ENCODE data around the gene SYNGR2.
A peak's percentile ranks its signal among the peaks of the same experiment; 100 is the strongest.
"Not testable (repeated sequence)": the region's sequence is repeated elsewhere in the genome, so short reads cannot be mapped to it uniquely, and the experiment has no call there.

Gene SYNGR2

DNA sequence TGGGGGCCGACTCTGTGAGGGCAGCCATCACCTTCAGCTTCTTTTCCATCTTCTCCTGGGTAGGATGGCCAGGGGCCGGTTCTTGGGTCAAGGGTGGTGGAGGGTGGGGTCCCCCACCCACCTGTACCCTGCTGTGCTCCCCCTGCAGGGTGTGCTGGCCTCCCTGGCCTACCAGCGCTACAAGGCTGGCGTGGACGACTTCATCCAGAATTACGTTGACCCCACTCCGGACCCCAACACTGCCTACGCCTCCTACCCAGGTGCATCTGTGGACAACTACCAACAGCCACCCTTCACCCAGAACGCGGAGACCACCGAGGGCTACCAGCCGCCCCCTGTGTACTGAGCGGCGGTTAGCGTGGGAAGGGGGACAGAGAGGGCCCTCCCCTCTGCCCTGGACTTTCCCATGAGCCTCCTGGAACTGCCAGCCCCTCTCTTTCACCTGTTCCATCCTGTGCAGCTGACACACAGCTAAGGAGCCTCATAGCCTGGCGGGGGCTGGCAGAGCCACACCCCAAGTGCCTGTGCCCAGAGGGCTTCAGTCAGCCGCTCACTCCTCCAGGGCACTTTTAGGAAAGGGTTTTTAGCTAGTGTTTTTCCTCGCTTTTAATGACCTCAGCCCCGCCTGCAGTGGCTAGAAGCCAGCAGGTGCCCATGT is 3.3 kb downstream of the SYNGR2 start:
- not testable (repeated sequence) for DNase-seq

GRCh38 chr17:78172249-78173051 is 4.1 kb downstream of the SYNGR2 start:
- no peak for DNase-seq

- DNase-seq: peak in 2 of 6 experiments; percentile 27 to 49
Observed at GRCh38 chr17:78173097-78173715, 4.8 kb downstream of the SYNGR2 start.

DNA sequence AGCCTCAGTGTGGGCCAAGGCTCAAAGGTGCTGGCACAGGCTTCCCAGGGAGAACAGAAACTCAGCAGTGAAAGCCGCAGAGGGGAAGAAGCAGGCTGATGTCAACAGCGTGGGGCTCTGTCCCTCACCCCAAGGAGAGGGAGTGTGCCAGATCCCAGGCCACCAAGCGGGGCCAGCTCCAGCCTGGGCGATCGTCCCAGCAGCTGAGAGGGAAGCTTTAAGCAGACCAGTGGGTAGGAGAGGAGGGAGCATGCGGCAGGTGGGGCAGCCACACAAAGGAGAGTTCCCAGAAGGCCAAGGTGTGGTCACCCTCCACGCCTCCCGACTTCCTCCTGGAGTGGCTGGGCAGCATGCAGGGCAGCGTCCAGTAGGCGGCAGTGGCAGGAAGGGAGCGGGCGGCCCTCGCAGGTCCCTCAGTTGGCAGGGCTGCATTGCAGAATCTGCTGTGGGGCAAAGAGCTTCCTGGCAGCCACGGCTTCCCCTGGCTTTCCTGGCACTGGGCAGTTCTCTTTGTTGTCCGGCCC is 6.0 kb downstream of the SYNGR2 start:
- no peak for DNase-seq

GRCh38 chr17:78174870-78175642 is 6.7 kb downstream of the SYNGR2 start:
- DNase-seq: no peak

DNA sequence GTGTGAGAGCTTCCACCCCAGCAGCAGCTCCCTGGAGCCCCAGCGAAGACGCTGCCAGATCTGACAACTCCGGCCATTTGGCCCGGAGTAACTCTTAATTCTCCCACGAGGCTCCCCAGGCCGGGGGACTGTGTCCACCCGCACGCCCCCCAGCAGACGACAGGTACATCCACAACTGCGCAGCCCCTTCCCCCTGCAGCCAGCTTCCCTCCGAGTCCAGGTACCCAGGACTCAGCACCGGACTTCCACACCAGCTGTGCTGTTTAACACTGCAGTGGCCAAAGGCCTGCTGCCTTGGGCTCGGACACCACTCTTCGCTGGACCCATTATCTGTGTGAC is 7.2 kb downstream of the SYNGR2 start:
- DNase-seq: no peak

DNA sequence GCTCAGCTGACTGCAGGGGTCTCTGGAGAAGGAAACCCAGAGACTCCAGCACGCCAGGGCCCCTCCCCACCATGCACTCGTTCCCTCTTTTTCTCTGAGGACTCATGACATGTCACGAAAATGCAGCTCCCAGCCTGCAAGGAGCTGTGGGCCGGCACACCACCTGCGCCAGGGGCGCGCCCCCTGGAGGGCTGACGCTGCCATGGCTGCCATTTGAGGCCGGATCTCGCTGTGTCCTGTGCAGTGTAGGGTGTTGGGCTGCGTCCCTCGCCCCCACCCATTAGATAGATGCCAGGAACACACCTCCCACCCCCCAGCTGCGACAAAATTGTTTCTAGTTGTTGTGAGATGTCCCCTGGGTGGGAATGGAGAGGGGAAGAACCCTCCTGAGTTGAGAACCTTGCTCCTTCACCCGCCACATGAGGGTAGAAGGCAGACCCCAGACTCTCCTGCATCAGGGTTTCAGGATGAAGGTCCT is 8.2 kb downstream of the SYNGR2 start:
- DNase-seq: peak; percentile 46 to 82 (median 68)

GRCh38 chr17:78179372-78179771 is 11.0 kb downstream of the SYNGR2 start:
- no peak for DNase-seq

DNA sequence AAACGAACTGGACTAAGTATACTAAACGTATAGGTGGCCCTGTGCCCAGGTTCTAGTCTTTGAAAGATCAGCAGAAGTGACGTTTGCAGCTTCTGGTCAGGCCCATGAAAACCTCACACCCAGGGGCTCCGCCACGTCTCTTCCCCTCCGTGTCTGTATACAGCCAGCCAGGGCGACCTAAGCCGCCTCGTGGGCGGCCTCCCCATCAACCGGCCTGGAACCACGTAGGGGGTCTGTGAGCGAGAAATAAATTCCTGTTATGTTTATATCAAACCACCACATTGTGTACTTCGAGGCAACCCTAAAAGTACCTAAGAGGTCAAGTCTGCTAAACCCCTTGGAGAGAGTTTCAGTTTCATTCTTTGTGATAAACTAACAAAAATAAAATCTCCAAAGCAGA is 11.7 kb downstream of the SYNGR2 start:
- DNase-seq: no peak

DNA sequence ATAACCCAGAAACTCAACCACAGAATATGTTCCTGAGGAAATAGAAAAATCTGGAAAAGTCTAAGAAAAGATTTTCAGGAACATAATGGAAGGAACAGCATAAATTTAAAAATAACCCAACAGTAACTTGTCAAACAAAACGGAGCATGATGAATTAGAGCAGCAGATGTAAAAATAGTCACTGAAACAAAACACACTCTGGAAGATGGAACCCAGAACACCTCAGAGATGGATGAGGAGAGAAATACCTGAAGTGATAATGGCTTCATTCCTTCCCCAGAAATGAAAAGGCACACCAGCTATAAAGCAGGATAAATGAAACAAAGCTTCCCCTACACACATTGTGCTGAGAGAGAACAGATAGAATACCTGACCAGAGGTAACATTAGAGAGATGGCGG is 12.1 kb downstream of the SYNGR2 start:
- no peak for DNase-seq

DNA sequence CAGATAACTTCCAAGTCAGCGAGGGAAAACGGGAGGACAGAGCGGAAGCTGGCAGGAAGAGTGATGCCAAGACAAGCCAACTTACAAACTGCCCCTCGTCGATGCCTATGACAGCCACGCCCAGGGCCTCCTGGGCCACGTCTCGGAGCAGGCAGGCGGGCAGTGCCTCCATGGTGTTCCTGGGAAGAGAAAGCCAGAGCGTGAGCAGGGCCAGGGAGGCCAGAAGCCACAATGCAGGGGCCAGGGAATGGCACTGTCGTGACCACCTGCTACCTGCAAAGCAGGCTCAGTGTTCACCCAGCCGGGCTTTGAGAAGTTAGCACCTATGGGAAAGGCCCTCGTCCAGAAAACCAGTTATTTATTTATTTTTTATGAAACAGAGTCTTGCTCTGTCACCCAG is 14.1 kb downstream of the SYNGR2 start:
- DNase-seq: no peak

DNA sequence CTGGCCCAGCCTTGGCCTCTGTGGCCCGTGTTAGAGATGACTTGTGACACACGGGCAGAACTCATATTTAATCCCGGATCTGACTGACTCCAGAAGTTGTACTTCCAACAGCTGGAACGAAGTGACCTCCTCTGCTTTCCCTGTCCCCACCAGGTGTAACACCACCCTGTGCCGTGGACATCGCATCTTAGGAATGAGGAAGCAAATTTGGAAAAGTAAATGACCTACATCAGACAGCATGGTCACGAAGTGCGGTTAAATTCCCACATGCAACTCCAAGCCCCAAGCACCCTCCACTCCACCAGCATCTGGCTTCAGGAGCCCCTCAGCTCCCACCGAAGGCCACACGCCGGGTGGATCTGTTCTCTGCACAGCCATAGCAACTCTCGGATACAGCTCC is 15.5 kb downstream of the SYNGR2 start:
- DNase-seq: no peak

DNA sequence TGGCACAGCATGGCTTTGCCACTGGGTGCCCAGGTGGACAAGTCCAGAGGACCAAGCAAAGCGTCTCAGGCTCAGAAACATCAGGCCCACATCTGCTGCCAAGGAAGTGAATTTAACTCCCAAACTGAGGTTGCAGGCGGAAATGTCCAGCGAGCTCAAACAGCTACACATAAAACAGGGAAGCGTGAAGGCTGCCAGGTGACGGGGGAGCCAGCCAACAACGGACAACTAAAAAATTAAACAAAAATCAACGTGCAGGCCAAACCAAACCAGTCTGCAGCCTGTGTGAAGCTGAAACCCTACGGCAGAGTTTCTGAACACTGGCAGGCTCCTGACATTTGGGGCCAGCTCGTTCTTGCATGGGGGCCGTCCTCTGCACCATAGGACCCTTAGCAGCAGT is 16.0 kb downstream of the SYNGR2 start:
- no peak for DNase-seq

DNA sequence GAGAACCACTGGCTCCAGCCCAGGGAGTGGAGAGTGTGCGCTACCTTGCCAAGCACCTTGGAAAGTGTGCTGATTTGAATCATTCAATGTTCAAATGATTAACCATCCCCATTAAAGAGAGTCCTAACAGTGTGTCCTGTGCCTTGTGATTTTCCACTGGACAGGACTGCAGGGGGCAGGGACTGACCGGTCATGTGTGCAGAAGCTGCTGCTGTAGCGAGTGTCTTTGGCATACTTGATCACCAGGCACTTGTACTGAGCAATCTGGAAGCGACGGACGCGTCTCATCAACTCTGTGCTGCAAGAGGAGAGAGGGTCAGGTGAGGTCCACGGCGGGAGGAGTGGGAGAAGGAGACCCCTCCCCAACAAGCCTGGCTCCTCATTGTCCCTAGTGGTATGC is 16.5 kb downstream of the SYNGR2 start:
- DNase-seq: no peak

DNA sequence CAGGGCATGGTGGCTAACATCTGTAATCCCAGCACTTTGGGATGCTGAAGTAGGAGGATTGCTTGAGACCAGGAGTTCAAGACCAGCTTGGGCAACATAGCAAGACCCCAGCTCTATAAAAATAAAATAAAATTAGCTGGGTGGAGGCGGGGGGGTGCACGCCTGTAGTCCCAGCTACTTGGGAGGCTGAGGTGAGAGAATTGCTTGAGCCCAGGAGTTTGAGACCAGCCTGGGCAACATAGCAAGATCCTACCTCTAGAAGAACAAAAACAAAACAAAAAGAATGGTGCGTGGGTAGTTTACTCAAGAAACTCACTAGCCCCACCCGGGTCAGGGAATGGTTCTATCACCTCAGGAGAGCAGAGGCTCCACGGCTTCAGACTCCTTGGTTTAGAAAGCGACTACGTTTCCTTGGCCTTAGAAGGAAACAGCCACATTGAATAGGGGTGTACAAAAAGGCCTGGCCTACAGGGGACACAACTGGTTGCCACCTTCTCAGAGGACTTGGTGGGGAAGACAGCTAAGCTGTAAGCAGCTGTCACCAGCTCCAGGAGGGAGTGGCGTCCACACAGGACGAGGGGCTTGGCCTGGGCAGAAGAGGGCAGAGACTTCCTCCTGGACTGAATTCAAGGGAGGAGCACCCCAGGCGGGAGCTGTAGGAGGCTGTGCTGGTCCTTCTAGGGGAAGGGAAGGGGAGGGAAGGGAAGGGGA is 17.8 kb downstream of the SYNGR2 start:
- no peak for DNase-seq

GRCh38 chr17:78186692-78187595 is 18.6 kb downstream of the SYNGR2 start, which contains the start of the genes AFMID and TK1:
AFMID (plus strand) TSS chr17:78187362; CDS start chr17:78187371, 9 bp downstream.
TK1 (minus strand) TSS chr17:78187052; CDS start chr17:78186994, 58 bp downstream.
- peak in 5 of 6 experiments; percentile 56 to 79 (median 70) for DNase-seq

DNA sequence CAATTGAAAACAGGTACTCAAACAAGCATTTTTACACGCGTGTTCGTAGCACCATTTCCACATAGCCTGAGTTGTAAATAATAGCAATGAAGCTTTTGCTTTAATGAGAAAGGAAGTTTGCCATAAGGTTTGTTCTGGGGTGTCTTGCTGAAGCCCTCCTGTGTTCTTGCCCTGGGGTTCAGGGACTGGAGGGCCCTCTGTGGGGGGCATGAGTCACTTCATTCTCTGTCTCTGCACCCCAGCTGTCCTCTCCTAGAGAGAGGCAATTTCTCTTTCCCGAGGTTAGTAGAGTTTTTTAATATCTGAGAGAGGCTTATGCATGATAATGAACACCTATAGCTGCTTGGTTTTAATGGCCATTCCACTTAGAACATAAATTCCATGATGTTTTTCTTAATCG is 28.3 kb downstream of the SYNGR2 start:
- DNase-seq: no peak

GRCh38 chr17:78197147-78197832 is 28.9 kb downstream of the SYNGR2 start:
- DNase-seq: no peak

DNA sequence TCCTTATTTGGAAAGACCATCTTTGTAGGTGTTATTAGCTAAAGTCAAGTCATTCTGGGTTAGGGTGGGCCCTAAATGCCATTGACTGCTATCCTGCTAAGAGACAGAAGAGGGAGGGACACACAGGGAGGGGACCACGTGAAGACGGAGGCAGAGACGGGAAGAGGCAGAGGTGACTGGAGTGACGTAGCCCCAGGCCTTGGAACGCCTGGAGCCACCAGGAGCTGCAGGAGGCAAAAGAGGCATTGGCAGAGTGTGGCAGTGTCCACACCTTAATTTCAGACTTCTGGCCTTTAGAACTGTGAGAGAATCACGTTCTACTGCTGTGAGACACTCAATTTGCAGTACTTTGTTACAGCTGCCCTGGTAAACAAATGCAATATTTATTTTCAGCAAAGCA is 32.1 kb downstream of the SYNGR2 start:
- DNase-seq: no peak

DNA sequence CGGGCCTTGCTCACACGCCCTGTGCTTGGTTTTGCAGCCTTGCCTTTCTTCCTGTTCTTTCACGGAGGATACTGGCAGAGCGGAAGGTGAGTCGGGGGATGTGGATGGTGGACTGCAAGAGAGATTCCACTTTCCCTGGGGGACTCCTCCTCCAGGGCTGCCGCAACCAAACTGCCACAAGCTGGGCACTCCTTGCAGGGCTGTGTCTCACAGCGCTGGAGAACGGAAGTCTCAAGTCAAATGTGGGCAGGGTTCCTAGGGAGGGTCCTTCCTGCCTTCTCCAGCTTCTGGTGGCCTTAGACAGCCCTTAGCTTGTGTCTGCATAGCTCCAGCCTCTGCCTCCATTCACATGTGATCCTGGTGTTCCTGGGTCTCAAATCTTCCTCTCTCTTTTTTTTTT is 34.3 kb downstream of the SYNGR2 start:
- no peak for DNase-seq

Measured in stimulated activated naive CD4-positive, alpha-beta T cell (primary cell).